Upper lobe of right lung (tissue), 1 donor: Measurements from ENCODE around the gene CDC20. TPM values are rescaled to one million over a fixed set of nuclear protein-coding genes. Genes with fewer than 3 reads are reported as not detected.
A peak's percentile ranks its signal among the peaks of the same experiment; 100 is the strongest.

Source experiments
- ATAC-seq: fragments of 200-7000 bp; cut with Tn5 transposase; one replicate; pipeline ENCODE4 v1.9.1; 2020; ENCODE audit warnings: mild to moderate bottlenecking, moderate library complexity
- DNase-seq: peaks from one replicate; pipeline ENCODE4 v3.0.0-alpha.2; 2020
- H3K27ac ChIP-seq: fragments of 200-600 bp; one replicate; pipeline ENCODE4 v1.8.0; 2022
- H3K27me3 ChIP-seq: fragments of 200-600 bp; one replicate; pipeline ENCODE4 v1.8.0; 2022; ENCODE audit warnings: mild to moderate bottlenecking
- H3K36me3 ChIP-seq: fragments of 200-600 bp; one replicate; pipeline ENCODE4 v1.8.0; 2022
- H3K4me1 ChIP-seq: fragments of 200-600 bp; one replicate; pipeline ENCODE4 v1.8.0; 2022
- H3K4me3 ChIP-seq: fragments of 200-600 bp; one replicate; pipeline ENCODE4 v1.8.0; 2022; ENCODE audit warnings: mild to moderate bottlenecking
- H3K9me3 ChIP-seq: fragments of 200-600 bp; one replicate; pipeline ENCODE4 v1.8.0; 2022
- intact Hi-C: fragments of 100-400 bp; cut with DNase I; formaldehyde crosslinking; loops from one replicate; pipeline ENCODE4 v1.11.0; 2022
- long read RNA-seq: library from polyadenylated mRNA; unstranded; transcript quantifications from one replicate; pipeline ENCODE4 v2.0.0, GENCODE V29; 2021
- total RNA-seq: library from RNA; stranded (reverse); fragmentation: NEBNext Ultra II Directional; extraction: Animal tissue kit (Norgen Biotek cat#: 25700); gene quantifications from one replicate; pipeline ENCODE4 v1.2.1, GENCODE V29; 2021
- TF ChIP-seq, protein P1 (sequence below): fragments of 200-600 bp; IDR thresholded peaks from one replicate; pipeline ENCODE4 v1.8.0; 2022; ENCODE audit warnings: antibody characterized with exemption
- donor health status: DM: no; HTN: yes; CAD: no; lungs with severe emphysema.

The CDC20 gene
- 1.8 TPM for total RNA-seq
- long read RNA-seq, partial matches to known transcripts = 0 of 2 reads
- long read RNA-seq, other reads (novel, unspliced or antisense) = 1 of 2 reads

DNA sequence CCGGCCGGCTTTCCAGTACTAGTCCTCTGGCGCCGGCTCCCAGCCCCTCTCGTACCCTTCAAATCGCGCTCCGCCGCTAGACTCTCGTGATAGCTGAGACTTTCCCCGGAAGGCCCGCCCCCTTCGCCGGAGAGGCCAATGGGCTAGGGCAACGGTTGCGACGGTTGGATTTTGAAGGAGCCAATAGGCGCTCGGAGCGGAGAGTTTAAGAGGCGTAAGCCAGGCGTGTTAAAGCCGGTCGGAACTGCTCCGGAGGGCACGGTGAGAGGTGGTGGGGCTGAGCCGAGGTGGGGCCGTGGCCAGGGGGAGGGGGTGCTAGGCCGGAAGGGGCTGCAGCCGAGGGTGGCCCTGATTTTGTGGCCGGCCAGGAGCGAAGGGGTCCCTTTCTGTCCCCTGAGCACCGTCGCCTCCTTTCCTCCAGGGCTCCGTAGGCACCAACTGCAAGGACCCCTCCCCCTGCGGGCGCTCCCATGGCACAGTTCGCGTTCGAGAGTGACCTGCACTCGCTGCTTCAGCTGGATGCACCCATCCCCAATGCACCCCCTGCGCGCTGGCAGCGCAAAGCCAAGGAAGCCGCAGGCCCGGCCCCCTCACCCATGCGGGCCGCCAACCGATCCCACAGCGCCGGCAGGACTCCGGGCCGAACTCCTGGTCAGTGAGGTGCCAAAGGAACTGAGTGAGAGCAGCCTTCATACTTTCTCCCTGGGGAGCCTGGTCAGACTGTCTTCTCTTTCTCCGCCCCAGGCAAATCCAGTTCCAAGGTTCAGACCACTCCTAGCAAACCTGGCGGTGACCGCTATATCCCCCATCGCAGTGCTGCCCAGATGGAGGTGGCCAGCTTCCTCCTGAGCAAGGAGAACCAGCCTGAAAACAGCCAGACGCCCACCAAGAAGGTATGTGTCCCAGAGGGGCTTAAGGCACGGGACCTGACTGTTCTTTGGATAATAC lies at the start of gene CDC20:
CDC20 (plus strand) TSS at position 236 of the 948 bp plus-strand sequence; CDS start at position 471, 235 bp downstream.
- H3K4me1 ChIP-seq = peaks cover 6% of the 10 kb centered on the region

DNA sequence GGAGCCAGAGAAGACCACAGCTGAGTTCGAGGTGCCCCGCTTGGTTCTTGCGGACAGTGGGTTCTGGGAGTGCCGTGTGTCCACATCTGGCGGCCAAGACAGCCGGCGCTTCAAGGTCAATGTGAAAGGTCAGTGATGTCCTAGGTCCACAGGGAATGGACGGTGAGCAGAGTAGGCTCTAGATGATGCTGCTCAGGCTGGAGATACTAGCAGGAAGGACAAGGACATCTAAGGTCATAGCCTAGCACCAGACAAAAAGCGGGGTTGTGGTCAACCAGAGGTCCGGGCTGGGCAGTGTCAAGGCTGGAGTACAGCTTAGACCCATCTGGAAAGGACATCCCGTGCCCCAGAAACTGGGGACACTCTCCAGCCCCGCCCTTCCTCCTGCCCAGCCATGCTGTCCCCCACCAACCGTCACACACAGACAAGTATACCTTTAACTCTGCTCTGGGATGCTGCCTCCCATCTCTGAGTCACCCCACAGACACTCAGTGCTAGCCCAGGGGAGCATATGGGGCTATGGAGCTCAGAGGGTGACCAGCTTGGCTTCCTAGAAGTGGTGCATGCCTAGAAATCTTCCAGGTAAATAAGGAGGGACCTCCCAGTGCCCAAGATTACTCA lies 49.3 kb upstream of the CDC20 start:
- H3K9me3 ChIP-seq = no peaks in the 10 kb centered on the region
- DNase-seq (peak; percentile 38), ATAC-seq (no peak)
- TF ChIP-seq, protein P1, sequence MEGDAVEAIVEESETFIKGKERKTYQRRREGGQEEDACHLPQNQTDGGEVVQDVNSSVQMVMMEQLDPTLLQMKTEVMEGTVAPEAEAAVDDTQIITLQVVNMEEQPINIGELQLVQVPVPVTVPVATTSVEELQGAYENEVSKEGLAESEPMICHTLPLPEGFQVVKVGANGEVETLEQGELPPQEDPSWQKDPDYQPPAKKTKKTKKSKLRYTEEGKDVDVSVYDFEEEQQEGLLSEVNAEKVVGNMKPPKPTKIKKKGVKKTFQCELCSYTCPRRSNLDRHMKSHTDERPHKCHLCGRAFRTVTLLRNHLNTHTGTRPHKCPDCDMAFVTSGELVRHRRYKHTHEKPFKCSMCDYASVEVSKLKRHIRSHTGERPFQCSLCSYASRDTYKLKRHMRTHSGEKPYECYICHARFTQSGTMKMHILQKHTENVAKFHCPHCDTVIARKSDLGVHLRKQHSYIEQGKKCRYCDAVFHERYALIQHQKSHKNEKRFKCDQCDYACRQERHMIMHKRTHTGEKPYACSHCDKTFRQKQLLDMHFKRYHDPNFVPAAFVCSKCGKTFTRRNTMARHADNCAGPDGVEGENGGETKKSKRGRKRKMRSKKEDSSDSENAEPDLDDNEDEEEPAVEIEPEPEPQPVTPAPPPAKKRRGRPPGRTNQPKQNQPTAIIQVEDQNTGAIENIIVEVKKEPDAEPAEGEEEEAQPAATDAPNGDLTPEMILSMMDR = no peak
- no peak overlapping the region for H3K4me3 ChIP-seq
- no peaks in the 10 kb centered on the region for H3K27me3 ChIP-seq
- no peak overlapping the region for H3K27ac ChIP-seq
- intact Hi-C loops = no loop called here
- H3K4me1 ChIP-seq = peaks cover 9% of the 10 kb centered on the region
- no peaks in the 10 kb centered on the region for H3K36me3 ChIP-seq

More for the DNA sequence above, at the start of gene CDC20:
- intact Hi-C loops = loop anchor here (10.0 kb wide), 1 partner anchor 124 kb away; no protein-coding TSS in a partner anchor
- H3K36me3 ChIP-seq = peaks cover 31% of the 10 kb centered on the region
- H3K27ac ChIP-seq = peak within 1 kb of the TSS; percentile 94
- TF ChIP-seq, protein P1 = no peak
- no peaks in the 10 kb centered on the region for H3K27me3 ChIP-seq
- H3K4me3 ChIP-seq = peak within 1 kb of the TSS; percentile 81
- ATAC-seq (peak; percentile 98), DNase-seq (peak; percentile 100)
- H3K9me3 ChIP-seq = no peaks in the 10 kb centered on the region

DNA sequence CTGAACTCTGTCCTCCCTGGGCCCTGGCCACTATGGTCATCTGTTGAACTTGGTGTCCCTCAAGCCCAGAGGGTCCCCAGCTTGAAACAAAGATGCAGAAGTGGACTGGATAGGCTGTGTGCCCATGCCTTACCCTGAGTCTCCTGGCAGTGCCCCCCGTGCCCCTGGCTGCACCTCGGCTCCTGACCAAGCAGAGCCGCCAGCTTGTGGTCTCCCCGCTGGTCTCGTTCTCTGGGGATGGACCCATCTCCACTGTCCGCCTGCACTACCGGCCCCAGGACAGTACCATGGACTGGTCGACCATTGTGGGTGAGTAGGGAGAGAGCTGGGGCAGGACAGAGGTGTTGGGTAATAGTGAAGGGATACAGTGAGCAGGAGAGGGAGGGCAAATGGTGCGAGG lies 47.3 kb upstream of the CDC20 start:
- no peaks in the 10 kb centered on the region for H3K36me3 ChIP-seq
- H3K27ac ChIP-seq = no peak overlapping the region
- no peak for ATAC-seq

DNA sequence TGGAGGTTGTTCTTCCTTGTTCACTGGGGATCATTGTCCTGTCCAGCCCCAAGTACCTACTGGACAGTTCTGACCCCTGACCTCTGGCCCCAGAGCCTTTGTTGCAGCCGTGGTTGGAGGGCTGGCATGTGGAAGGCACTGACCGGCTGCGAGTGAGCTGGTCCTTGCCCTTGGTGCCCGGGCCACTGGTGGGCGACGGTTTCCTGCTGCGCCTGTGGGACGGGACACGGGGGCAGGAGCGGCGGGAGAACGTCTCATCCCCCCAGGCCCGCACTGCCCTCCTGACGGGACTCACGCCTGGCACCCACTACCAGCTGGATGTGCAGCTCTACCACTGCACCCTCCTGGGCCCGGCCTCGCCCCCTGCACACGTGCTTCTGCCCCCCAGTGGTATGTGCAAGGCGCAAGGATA lies 46.6 kb upstream of the CDC20 start:
- Histone ChIP-seq H3K36me3 (no peaks in the 10 kb centered on the region), H3K27ac (no peak overlapping the region), H3K4me1 (peaks cover 4% of the 10 kb centered on the region), H3K27me3 (no peaks in the 10 kb centered on the region), H3K9me3 (no peaks in the 10 kb centered on the region), H3K4me3 (no peak overlapping the region)
- DNase-seq = peak; percentile 55
- intact Hi-C loops = no loop called here
- TF ChIP-seq, protein P1 = no peak
- no peak for ATAC-seq

More for the DNA sequence above, 47.3 kb upstream of the CDC20 start:
- intact Hi-C loops = no loop called here
- no peak overlapping the region for H3K4me3 ChIP-seq
- H3K27me3 ChIP-seq = no peaks in the 10 kb centered on the region
- DNase-seq = peak; percentile 44
- H3K9me3 ChIP-seq = no peaks in the 10 kb centered on the region
- peaks cover 4% of the 10 kb centered on the region for H3K4me1 ChIP-seq
- TF ChIP-seq, protein P1 = no peak

DNA sequence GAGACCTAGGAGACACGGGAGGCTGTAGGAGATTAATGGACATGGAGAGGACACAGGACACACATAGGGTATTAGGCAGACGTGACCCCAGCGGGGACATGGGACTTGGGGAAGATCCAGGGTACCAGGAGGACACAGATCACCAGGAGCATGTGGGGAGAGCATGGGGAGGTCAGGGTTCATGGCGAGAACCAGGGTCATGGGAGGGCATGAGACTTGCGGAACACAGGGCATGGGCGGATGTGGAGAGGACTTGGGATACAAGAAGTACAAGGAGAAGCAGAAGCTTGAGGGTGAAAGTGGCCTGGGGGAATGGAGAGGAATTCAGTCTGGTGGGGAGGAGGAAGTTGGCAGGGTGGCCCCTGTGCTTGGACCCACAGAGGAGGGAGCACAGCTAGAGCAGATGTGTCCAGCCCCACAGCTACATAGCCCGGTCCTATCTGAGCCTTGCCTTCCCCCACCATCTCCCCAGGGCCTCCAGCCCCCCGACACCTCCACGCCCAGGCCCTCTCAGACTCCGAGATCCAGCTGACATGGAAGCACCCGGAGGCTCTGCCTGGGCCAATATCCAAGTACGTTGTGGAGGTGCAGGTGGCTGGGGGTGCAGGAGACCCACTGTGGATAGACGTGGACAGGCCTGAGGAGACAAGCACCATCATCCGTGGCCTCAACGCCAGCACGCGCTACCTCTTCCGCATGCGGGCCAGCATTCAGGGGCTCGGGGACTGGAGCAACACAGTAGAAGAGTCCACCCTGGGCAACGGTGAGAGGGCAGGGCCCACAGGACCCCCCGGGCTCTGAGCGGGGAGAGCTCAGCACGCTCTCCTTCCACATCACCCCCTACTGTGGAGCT lies 45.9 kb upstream of the CDC20 start:
- peak; percentile 64 for DNase-seq
- H3K27ac ChIP-seq = no peak overlapping the region

More for the DNA sequence above, 45.9 kb upstream of the CDC20 start:
- H3K9me3 ChIP-seq = no peaks in the 10 kb centered on the region
- peak; percentile 32 for ATAC-seq
- no peaks in the 10 kb centered on the region for H3K36me3 ChIP-seq
- TF ChIP-seq, protein P1 = no peak
- no peaks in the 10 kb centered on the region for H3K27me3 ChIP-seq
- H3K4me3 ChIP-seq = no peak overlapping the region
- intact Hi-C loops = no loop called here
- peaks cover 4% of the 10 kb centered on the region for H3K4me1 ChIP-seq
